RWPE2 (cell line): Measurements from ENCODE around the gene CYP2A6.
"Not testable (repeated sequence)": the region's sequence is repeated elsewhere in the genome, so short reads cannot be mapped to it uniquely, and the experiment has no call there.

ENCODE experiments used
- ATAC-seq: fragments of 200-7000 bp; cut with Tn5 transposase; 3 replicates; pipeline ENCODE4 v1.9.1; 2021; ENCODE audit warnings: low read depth
- DNase-seq: peaks from one replicate; pipeline ENCODE4 v3.0.0-alpha.2; 2020; ENCODE audit warnings: low spot score
- H3K27ac ChIP-seq: fragments of 450-650 bp; 2 replicates; pipeline ENCODE4 v1.5.1; 2017; ENCODE audit warnings: mild to moderate bottlenecking; ENCODE audit not compliant: poor library complexity, severe bottlenecking
- H3K27me3 ChIP-seq: fragments of 250-450 bp; sonication (Bioruptor Pico); 2 replicates; pipeline ENCODE4 v1.5.1; 2021; ENCODE audit warnings: mild to moderate bottlenecking, moderate library complexity; ENCODE audit not compliant: insufficient read depth, poor library complexity, severe bottlenecking
- H3K36me3 ChIP-seq: fragments of 250-450 bp; sonication (Bioruptor Pico); 2 replicates; pipeline ENCODE4 v1.5.1; 2020; ENCODE audit warnings: low read depth, mild to moderate bottlenecking, moderate library complexity
- H3K4me1 ChIP-seq: fragments of 250-450 bp; sonication (Bioruptor Pico); 2 replicates; pipeline ENCODE4 v1.5.1; 2021; ENCODE audit warnings: mild to moderate bottlenecking, moderate library complexity; ENCODE audit not compliant: insufficient read depth, poor library complexity, severe bottlenecking
- H3K4me3 ChIP-seq: fragments of 250-450 bp; sonication (Bioruptor Pico); 2 replicates; pipeline ENCODE4 v1.5.1; 2021; ENCODE audit warnings: mild to moderate bottlenecking, moderate library complexity; ENCODE audit not compliant: severe bottlenecking
- H3K9me3 ChIP-seq: fragments of 250-450 bp; sonication (Bioruptor Pico); 2 replicates; pipeline ENCODE4 v1.5.1; 2021; ENCODE audit warnings: mild to moderate bottlenecking, moderate library complexity; ENCODE audit not compliant: severe bottlenecking
- CTCF ChIP-seq: fragments of 450-650 bp; IDR thresholded peaks from one replicate; pipeline ENCODE4 v1.5.1; 2017; ENCODE audit warnings: mild to moderate bottlenecking, moderate library complexity; ENCODE audit not compliant: poor library complexity, severe bottlenecking

Gene CYP2A6

GRCh38 chr19:40850277-40850676 is at the start of gene CYP2A6:
CYP2A6 (minus strand) TSS chr19:40850447; CDS start chr19:40850426, 21 bp downstream.
- not testable (repeated sequence) for ATAC-seq, H3K9me3 ChIP-seq, H3K36me3 ChIP-seq, H3K27ac ChIP-seq, H3K4me3 ChIP-seq, H3K4me1 ChIP-seq, DNase-seq
- peaks cover 17% of the 10 kb centered on the region for H3K27me3 ChIP-seq

- not testable (repeated sequence) for ATAC-seq, H3K36me3 ChIP-seq, H3K4me1 ChIP-seq, H3K27ac ChIP-seq, H3K9me3 ChIP-seq, H3K4me3 ChIP-seq, H3K27me3 ChIP-seq, DNase-seq
These were observed 49.7 kb upstream of the CYP2A6 start for GRCh38 chr19:40899964-40900363.

GRCh38 chr19:40896843-40897789 is 46.9 kb upstream of the CYP2A6 start:
- not testable (repeated sequence) for H3K27ac ChIP-seq, H3K9me3 ChIP-seq, H3K27me3 ChIP-seq, H3K4me1 ChIP-seq, H3K36me3 ChIP-seq, H3K4me3 ChIP-seq, DNase-seq
- peak; percentile 38; the same call in 1 of the 3 replicates for ATAC-seq

- Histone ChIP-seq H3K9me3 (no peaks in the 10 kb centered on the region), H3K4me1 (no peaks in the 10 kb centered on the region), H3K27me3 (no peaks in the 10 kb centered on the region), H3K27ac (no peak overlapping the region), H3K36me3 (no peaks in the 10 kb centered on the region), H3K4me3 (no peak overlapping the region)
- DNase-seq (no peak), ATAC-seq (no peak)
- TF ChIP-seq CTCF, result no peak
These were observed 46.2 kb upstream of the CYP2A6 start for GRCh38 chr19:40896418-40896796.

GRCh38 chr19:40893112-40893511 is 42.9 kb upstream of the CYP2A6 start:
- DNase-seq, result no peak
- H3K36me3 ChIP-seq, result no peaks in the 10 kb centered on the region

GRCh38 chr19:40889366-40889765 is 39.1 kb upstream of the CYP2A6 start:
- Histone ChIP-seq H3K36me3 (no peaks in the 10 kb centered on the region), H3K9me3 (no peaks in the 10 kb centered on the region), H3K27me3 (peaks cover 3% of the 10 kb centered on the region), H3K4me1 (no peaks in the 10 kb centered on the region), H3K4me3 (no peak overlapping the region), H3K27ac (no peak overlapping the region)
- DNase-seq (no peak), ATAC-seq (no peak)
- TF ChIP-seq CTCF, result no peak

More at GRCh38 chr19:40893112-40893511, 42.9 kb upstream of the CYP2A6 start:
- Histone ChIP-seq H3K4me3 (no peak overlapping the region), H3K4me1 (no peaks in the 10 kb centered on the region), H3K9me3 (no peaks in the 10 kb centered on the region), H3K27ac (no peak overlapping the region), H3K27me3 (peaks cover 3% of the 10 kb centered on the region)
- ATAC-seq, result no peak
- TF ChIP-seq CTCF, result no peak
